OCI-LY3 (cell line): Measurements from ENCODE around the gene MLF1.
"Not testable (repeated sequence)": the region's sequence is repeated elsewhere in the genome, so short reads cannot be mapped to it uniquely, and the experiment has no call there.

Source experiments
- H2AFZ ChIP-seq: fragments of 200-600, 300-600 bp; shearing (Covaris generic); 2 replicates; pipeline ENCODE4 v1.6.0; 2014; ENCODE audit warnings: antibody characterized with exemption, low read depth, low read length
- H3K27ac ChIP-seq: fragments of 200-600, 300-600 bp; sonication (generic); 2 replicates; pipeline ENCODE4 v1.5.1; 2014; ENCODE audit warnings: mild to moderate bottlenecking, low read length, moderate library complexity, mixed read lengths
- H3K27me3 ChIP-seq: fragments of 200-600, 300-600 bp; sonication (generic); 2 replicates; pipeline ENCODE4 v1.6.1; 2014; ENCODE audit warnings: low read depth, low read length, mixed read lengths
- H3K36me3 ChIP-seq: fragments of 200-600, 300-600 bp; sonication (generic); replicated peaks from 2 replicates; pipeline ENCODE3; 2014; ENCODE audit warnings: low read depth, low read length, mixed read lengths
- H3K4me1 ChIP-seq: fragments of 300-600, 200-600 bp; sonication (generic); 2 replicates; pipeline ENCODE4 v1.6.1; 2014; ENCODE audit warnings: low read length, mixed read lengths
- H3K4me2 ChIP-seq: fragments of 200-600, 300-600 bp; sonication (generic); 2 replicates; pipeline ENCODE4 v1.6.1; 2014; ENCODE audit warnings: low read length, mixed read lengths
- H3K4me3 ChIP-seq: fragments of 300-600, 200-600 bp; sonication (generic); 2 replicates; pipeline ENCODE4 v1.5.1; 2014; ENCODE audit warnings: antibody characterized with exemption, mild to moderate bottlenecking, low read length, moderate library complexity
- H3K79me2 ChIP-seq: fragments of 300-600, 200-600 bp; shearing (Covaris generic); 2 replicates; pipeline ENCODE4 v1.6.1; 2014; ENCODE audit warnings: mild to moderate bottlenecking, low read length, mixed read lengths
- H3K9ac ChIP-seq: fragments of 300-600, 200-600 bp; shearing (Covaris generic); 2 replicates; pipeline ENCODE4 v1.6.0; 2014; ENCODE audit warnings: mild to moderate bottlenecking, low read length, moderate library complexity
- H3K9me3 ChIP-seq: fragments of 200-600, 300-600 bp; shearing (Covaris generic); 2 replicates; pipeline ENCODE4 v1.6.1; 2014; ENCODE audit warnings: low read length, mixed read lengths; ENCODE audit not compliant: insufficient read depth
- H4K20me1 ChIP-seq: fragments of 200-600, 300-600 bp; sonication (generic); 2 replicates; pipeline ENCODE4 v1.6.1; 2016; ENCODE audit warnings: low read length, mixed read lengths; ENCODE audit not compliant: insufficient read depth
- CTCF ChIP-seq: fragments of 200-600, 300-600 bp; sonication (generic); IDR thresholded peaks from 2 replicates; pipeline ENCODE4 v1.5.1; 2014; ENCODE audit warnings: antibody characterized with exemption, low read length, low read depth
- EZH2phosphoT487 ChIP-seq: fragments of 200-600 bp; shearing (Covaris generic); IDR thresholded peaks from 2 replicates; pipeline ENCODE4 v1.6.1; 2018; ENCODE audit warnings: antibody characterized with exemption, mixed run types, low read depth

Gene MLF1

GRCh38 chr3:158540066-158540465 is 30.9 kb upstream of the MLF1 start:
- Histone ChIP-seq H2AFZ (no peak overlapping the region), H3K9me3 (no peaks in the 10 kb centered on the region)

GRCh38 chr3:158548691-158549090 is 22.3 kb upstream of the MLF1 start:
- Histone ChIP-seq H3K36me3 (peaks cover 3% of the 10 kb centered on the region), H3K79me2 (no peaks in the 10 kb centered on the region), H3K9me3 (no peaks in the 10 kb centered on the region), H3K27ac (no peak overlapping the region), H4K20me1 (no peaks in the 10 kb centered on the region), H3K27me3 (no peaks in the 10 kb centered on the region), H3K4me2 (no peak overlapping the region), H2AFZ (no peak overlapping the region), H3K9ac (no peak overlapping the region), H3K4me1 (no peaks in the 10 kb centered on the region), H3K4me3 (no peak overlapping the region)
- TF ChIP-seq CTCF (no peak), EZH2phosphoT487 (no peak)

More at GRCh38 chr3:158540066-158540465, 30.9 kb upstream of the MLF1 start:
- Histone ChIP-seq H3K9ac (no peak overlapping the region), H3K36me3 (peaks cover 3% of the 10 kb centered on the region), H3K4me2 (no peak overlapping the region), H4K20me1 (no peaks in the 10 kb centered on the region), H3K27ac (no peak overlapping the region), H3K27me3 (no peaks in the 10 kb centered on the region), H3K79me2 (no peaks in the 10 kb centered on the region), H3K4me1 (peaks cover 7% of the 10 kb centered on the region; the same call in 1 of the 2 replicates), H3K4me3 (no peak overlapping the region)
- TF ChIP-seq EZH2phosphoT487: no peak
- TF ChIP-seq CTCF: no peak

- not testable (repeated sequence) for H3K9ac ChIP-seq, H3K36me3 ChIP-seq, H3K79me2 ChIP-seq, H3K4me2 ChIP-seq, H4K20me1 ChIP-seq, H3K4me1 ChIP-seq, H3K4me3 ChIP-seq, H3K9me3 ChIP-seq, H2AFZ ChIP-seq, H3K27me3 ChIP-seq, H3K27ac ChIP-seq
Measured at GRCh38 chr3:158549938-158550337, 21.1 kb upstream of the MLF1 start.

- Histone ChIP-seq H4K20me1 (no peaks in the 10 kb centered on the region), H3K79me2 (no peaks in the 10 kb centered on the region), H3K36me3 (no peaks in the 10 kb centered on the region), H3K4me2 (no peak overlapping the region), H2AFZ (no peak overlapping the region), H3K27me3 (no peaks in the 10 kb centered on the region), H3K27ac (no peak overlapping the region), H3K9me3 (no peaks in the 10 kb centered on the region), H3K4me3 (no peak overlapping the region), H3K9ac (no peak overlapping the region), H3K4me1 (no peaks in the 10 kb centered on the region)
- TF ChIP-seq EZH2phosphoT487 (no peak), CTCF (no peak)
Measured at GRCh38 chr3:158552124-158552523, 18.9 kb upstream of the MLF1 start.

GRCh38 chr3:158559504-158559903 is 11.5 kb upstream of the MLF1 start:
- Histone ChIP-seq H3K4me3 (no peak overlapping the region), H3K36me3 (no peaks in the 10 kb centered on the region), H3K9me3 (no peaks in the 10 kb centered on the region), H3K4me2 (no peak overlapping the region), H3K79me2 (no peaks in the 10 kb centered on the region), H3K9ac (no peak overlapping the region), H3K27ac (no peak overlapping the region), H3K4me1 (no peaks in the 10 kb centered on the region), H4K20me1 (no peaks in the 10 kb centered on the region), H2AFZ (no peak overlapping the region), H3K27me3 (no peaks in the 10 kb centered on the region)
- TF ChIP-seq CTCF (no peak), EZH2phosphoT487 (no peak)
